GM21529 (cell line): ENCODE measurements around the gene PIM3.

ENCODE experiments used
- ATAC-seq: cut with Tn5 transposase; IDR thresholded peaks from one replicate; pipeline ENCODE4 v1.9.1; 2021; ENCODE audit not compliant: unreplicated experiment

PIM3 gene

GRCh38 chr22:49999946-50000586 lies 39.5 kb downstream of the PIM3 start:
- ATAC-seq = no peak

- no peak for ATAC-seq
Measured at GRCh38 chr22:50000587-50001387, 40.2 kb downstream of the PIM3 start.

- ATAC-seq = no peak
Measured at GRCh38 chr22:50001388-50002231, 41.0 kb downstream of the PIM3 start.

- no peak for ATAC-seq
Measured at GRCh38 chr22:50002791-50003190, 42.2 kb downstream of the PIM3 start.

GRCh38 chr22:50004918-50005317 lies 44.3 kb downstream of the PIM3 start:
- ATAC-seq = no peak

GRCh38 chr22:50007057-50007511 lies 46.5 kb downstream of the PIM3 start:
- ATAC-seq = no peak

- no peak for ATAC-seq
Measured at GRCh38 chr22:50008151-50009040, 47.8 kb downstream of the PIM3 start.

- ATAC-seq = no peak
Measured at GRCh38 chr22:50009251-50009650, 48.7 kb downstream of the PIM3 start.

GRCh38 chr22:50009765-50010675 lies 49.4 kb downstream of the PIM3 start:
- ATAC-seq = no peak

- ATAC-seq = no peak
Measured at GRCh38 chr22:50010676-50011446, 50.3 kb downstream of the PIM3 start.

GRCh38 chr22:50011447-50012210 lies 51.1 kb downstream of the PIM3 start:
- no peak for ATAC-seq

GRCh38 chr22:50012211-50013181 lies 51.9 kb downstream of the PIM3 start, which contains the start of gene IL17REL:
Gene IL17REL (minus strand): TSS chr22:50012765. CDS start chr22:50012646, 119 bp downstream.
- ATAC-seq = no peak
